NCI-H510A (cell line): Measurements from ENCODE around the gene RAF1.

ENCODE experiments used
- DNase-seq: peaks from one replicate; lab custom pipeline; 2025; lab: John Stamatoyannopoulos, UW

Gene RAF1

DNA sequence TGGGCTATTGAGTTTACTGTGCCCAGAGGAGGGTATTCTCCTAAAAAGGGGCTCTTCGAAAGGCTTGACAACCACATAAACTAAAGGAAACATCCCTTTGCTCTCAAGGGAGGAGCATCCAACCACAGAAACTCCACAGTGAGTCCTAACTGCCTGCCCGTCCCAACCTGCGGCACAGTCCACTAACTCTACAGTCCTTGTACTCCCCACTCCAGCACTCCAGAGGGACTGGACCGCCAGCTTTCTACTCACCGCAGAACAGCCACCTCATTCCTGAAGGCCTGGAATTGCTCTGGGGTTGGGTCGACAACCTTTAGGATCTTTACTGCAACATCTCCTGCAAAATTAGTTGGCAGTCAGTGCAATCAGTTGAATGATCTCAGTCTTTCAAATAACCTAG is 72.5 kb downstream of the RAF1 start:
- no peak for DNase-seq

- DNase-seq: no peak
Observed at GRCh38 chr3:12590096-12590495, 73.8 kb downstream of the RAF1 start.

- DNase-seq: peak; percentile 79
Observed at GRCh38 chr3:12588039-12589009, 75.6 kb downstream of the RAF1 start.

DNA sequence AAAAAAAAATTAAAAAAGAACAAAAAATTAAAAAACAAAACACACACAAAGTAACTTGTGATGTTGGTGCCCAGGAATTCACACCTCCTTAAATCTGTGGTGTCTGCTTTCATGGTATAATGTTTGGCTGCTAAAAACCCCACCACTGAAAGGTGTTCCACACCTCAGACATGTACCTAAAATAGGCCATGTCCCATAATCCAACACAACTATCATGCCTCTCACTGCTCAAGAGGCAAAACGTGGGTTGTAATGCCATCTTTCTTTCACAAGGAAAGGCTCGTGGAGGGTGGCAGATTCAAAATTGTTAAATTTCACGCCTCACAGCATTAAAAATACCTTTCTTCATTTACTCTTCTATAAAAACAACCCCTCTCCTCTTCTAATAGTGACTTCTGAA is 77.5 kb downstream of the RAF1 start:
- no peak for DNase-seq

DNA sequence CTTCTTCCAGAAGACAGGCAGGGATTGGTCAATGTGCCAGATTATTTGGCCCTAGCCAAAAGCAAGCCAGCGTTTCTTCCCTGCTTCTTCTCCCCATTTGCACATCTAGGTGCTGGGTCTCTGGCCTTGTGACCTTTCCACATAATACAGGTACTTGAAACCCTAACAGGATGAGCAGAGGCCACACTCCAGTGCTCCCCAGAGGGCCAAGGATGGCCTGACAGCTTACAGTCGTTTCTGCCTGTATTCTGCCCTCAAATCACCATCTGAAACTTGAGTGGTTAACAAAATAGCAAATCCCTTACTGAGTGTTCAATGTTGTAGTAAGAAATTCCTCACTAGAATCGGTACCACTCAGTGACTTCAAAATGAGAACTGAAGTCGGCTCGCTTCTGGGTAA is 77.9 kb downstream of the RAF1 start:
- no peak for DNase-seq

DNA sequence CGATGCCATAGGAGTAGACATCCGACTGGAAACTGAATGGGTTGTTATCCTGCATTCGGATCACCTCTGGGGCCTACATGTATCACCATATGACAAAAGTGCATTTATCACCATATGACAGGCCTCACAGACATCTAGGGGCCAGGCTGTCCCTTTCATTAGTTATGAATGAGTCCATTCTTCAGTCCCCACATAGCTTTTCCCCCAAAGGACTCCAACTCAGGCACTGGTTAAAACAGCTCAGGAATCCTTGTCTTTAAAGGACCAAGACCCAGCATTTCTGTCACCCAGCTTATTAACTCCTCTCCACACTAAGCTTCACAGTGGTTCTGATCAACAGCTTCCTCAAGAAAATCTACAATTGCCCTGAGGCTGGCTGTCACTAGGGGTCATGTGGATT is 78.7 kb downstream of the RAF1 start:
- DNase-seq: no peak

- DNase-seq: no peak
Observed at GRCh38 chr3:12584083-12584482, 79.8 kb downstream of the RAF1 start.

- no peak for DNase-seq
Observed at GRCh38 chr3:12583280-12583679, 80.6 kb downstream of the RAF1 start.

DNA sequence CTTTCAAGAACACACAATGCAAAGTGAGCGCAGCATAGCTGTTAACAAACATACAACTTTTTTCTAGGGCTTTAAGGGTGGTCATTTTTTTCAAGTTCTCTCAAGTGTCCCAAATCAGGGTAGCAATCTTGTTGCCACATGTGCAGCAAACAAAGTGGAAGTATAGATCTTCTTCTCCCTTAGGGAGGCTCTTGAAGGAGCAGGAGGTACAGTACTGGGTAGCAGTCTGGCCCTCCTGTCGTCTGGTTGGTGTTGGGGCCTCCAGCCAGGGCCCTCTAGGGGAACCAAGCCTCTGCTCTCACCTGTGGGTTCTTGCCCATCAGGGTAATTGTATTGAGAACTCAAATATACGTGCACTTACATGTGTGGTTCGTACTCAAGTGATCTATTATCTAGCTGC is 81.2 kb downstream of the RAF1 start:
- no peak for DNase-seq

DNA sequence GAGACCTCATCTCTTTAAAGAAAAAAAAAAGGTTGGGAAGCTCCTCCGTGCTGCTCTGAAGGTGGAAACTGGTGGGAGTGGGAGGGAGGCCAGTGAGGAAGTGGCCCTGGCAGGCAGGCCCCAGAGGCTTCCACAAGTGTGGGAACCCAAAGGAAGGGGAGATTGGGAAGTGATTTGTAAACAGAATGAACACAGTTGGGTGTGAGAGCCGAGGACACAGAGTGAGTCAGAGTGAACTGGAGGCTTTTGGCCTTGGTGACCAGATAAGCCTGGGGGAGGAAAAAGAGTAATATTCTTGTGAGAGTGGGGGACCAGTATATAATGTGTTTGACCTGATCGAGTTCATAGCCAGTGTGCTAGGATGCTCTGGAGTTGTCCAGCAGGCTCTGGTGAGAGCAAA is 84.0 kb downstream of the RAF1 start:
- DNase-seq: no peak

DNA sequence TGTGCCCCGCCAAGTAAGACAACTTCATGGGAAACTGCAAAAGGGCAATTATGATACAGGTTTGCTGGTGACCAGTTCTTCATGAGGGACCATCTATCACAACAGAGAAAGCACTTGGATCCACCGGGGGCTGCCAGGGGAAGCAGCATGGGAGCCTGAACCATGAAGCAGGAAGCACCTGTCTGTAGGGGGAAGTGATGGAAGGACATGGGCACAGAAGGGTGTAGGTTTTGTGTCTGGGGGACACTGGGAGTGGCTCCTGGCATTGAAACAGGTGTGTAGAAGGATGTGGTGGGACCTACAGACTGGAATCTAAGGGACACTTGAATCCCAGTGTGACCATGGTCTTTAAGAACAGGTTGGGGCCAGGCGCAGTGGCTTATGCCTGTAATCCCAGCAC is 84.5 kb downstream of the RAF1 start:
- no peak for DNase-seq

DNA sequence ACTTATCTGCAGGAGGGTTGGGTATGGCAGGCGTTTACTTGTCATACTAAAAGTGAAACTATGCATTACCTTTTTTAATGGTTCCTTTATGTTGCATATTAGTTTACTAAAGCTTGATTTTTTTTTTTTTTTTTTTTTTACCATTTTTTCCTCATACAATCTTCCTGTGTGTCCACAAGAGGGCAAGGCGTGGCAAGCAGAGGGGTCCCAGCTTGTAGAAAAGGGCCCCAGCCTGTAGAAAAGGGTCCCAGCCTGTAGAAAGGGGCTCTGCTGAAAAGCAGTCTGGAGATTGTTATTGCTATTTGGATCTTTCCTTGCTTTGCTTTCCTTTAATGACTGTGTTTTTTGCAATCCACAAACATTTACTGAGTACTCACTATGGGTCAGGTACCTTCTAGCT is 85.2 kb downstream of the RAF1 start:
- no peak for DNase-seq

- DNase-seq: no peak
Observed at GRCh38 chr3:12577379-12577778, 86.5 kb downstream of the RAF1 start.

DNA sequence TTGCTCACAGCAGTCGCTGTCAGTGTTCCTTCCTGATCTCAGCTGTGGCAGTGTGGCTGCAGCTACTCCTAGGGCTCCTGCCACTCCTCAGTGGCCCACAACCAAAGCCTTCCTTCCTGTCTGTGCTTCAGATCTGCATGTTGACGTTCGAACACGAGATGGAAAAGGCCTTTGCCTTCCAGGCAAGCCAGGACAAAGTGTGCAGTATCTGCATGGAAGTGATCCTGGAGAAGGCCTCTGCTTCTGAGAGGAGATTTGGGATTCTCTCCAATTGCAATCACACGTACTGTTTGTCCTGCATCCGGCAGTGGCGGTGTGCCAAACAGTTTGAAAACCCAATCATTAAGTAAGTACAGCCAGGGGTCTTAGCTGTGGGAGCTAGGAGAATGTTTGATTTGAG is 89.3 kb downstream of the RAF1 start:
- no peak for DNase-seq

DNA sequence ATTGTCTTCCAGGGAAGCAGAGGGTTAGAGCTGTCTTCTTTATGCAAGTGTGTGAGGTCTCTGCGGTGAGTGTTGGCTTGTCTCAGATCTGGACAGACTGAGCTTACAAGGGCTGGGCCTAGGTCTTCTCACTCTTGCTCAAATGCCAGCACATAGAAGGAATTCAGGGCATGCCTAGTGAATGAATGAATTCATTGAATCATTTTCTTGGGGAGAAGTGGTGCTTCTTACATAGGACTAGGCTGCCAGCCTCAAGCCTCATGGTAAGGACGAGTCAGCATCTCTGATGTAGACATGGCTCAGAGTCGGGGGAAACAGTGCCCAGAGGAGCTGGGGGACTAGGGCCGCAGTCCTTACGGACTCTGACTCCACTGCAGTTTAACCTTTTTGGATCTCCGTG is 89.8 kb downstream of the RAF1 start:
- DNase-seq: no peak

DNA sequence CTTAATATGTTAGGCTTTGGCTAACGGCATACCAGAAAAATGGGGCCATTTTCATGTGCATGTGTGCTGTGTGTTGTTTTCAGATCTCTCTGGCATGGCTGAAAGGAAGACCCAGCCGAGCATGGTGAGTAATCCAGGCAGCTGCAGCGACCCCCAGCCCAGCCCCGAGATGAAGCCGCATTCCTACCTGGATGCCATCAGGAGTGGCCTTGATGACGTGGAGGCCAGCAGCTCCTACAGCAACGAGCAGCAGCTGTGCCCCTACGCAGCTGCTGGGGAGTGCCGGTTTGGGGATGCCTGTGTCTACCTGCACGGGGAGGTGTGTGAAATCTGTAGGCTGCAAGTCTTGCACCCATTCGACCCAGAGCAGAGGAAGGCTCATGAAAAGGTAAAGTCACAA is 91.9 kb downstream of the RAF1 start:
- DNase-seq: no peak

DNA sequence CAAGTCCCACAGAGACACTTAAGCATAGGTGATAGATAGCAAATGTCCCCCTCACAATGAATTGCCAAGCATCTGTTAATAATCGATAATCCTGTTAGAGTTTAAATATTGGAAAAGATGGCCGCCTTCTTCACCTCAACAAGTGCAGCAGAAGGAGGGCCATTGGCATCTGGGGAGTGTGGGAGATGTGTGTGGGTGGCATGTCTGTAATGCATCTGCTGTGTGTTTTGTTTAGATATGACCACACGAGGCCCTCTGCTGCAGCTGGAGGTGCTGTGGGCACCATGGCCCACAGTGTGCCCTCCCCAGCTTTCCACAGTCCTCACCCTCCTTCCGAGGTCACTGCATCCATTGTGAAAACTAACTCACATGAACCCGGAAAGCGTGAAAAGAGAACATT is 94.1 kb downstream of the RAF1 start:
- DNase-seq: no peak

GRCh38 chr3:12568747-12569146 is 95.2 kb downstream of the RAF1 start:
- DNase-seq: no peak

DNA sequence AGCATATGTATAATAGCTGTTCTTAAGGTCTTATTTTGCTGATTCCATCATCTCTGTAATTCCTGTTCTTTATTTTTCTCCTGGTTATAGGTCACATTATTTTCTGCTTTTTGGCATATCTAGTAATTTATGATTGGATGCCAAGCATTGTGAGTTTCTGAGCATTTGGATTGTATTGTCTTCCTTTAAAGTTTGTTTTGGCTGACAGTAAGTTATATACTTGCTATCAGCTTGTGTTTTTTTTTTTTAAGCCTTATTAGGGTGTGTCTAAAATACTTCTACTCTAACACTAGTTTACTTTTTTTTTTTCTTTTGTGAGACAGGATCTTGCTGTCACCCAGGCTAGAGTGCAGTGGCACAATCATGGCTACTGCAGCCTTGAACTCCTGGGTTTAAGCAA is 96.9 kb downstream of the RAF1 start:
- no peak for DNase-seq

DNA sequence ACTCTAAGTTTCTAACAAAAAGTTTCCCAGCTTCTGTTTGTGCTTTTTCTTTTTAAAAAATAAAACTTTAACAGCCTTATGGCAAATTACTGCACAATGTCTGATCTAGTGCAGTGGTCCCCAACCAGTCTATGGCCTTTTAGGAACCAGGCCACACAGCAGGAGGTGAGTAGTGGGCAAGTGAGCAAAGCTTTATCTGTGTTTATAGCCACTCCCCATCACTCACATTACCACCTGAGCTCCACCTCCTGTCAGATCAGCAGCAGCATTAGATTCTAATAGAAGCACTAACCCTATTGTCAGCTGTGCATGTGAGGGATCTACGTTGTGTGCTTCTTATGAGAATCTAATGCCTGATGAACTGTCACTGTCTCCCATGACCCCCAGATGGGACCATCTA is 101.5 kb downstream of the RAF1 start:
- DNase-seq: no peak

GRCh38 chr3:12561397-12561796 is 102.5 kb downstream of the RAF1 start:
- no peak for DNase-seq

- DNase-seq: no peak
Observed at GRCh38 chr3:12560505-12561190, 103.3 kb downstream of the RAF1 start.

DNA sequence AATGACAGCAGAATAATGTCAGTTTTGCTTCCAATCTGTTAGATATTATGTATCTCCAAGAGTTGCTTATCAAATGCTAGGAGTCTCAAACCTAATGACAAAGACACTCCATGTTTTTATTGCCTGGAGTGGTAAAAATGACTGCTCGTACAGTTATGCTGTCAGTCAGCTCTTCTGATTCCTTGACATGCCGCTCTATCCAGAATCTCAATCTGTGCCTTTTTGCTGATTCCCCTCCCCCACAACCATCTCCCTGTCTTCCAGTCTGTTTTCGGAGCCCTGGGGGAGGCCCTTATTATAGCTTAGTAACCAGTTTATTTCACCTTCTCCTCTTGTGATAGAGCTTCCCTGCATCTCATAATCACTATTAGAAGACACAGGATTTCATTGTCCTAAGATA is 104.4 kb downstream of the RAF1 start:
- DNase-seq: no peak

- DNase-seq: no peak
Observed at GRCh38 chr3:12558706-12559105, 105.2 kb downstream of the RAF1 start.
